CD4-positive, alpha-beta memory T cell (primary cell): ENCODE results near the gene ETV6. TPM values are rescaled to one million over a fixed set of nuclear protein-coding genes. Genes with fewer than 3 reads are reported as not detected.

Experiments used
- CTCF ChIA-PET: fragments of 350-600 bp; sonication (Branson Sonifier 250); formaldehyde crosslinking; loops from one replicate; lab custom pipeline; 2021; ENCODE audit warnings: inconsistent platforms; ENCODE audit not compliant: partially characterized antibody; lab: Charles Lee
- POLR2A ChIA-PET: fragments of 350-600 bp; sonication (Branson Sonifier 250); formaldehyde crosslinking; loops from one replicate; lab custom pipeline; 2021; ENCODE audit not compliant: partially characterized antibody; lab: Charles Lee
- DNase-seq, 5 donors: peaks; one replicate each; pipeline versions ENCODE4 v3.0.0 to v3.0.0-alpha.2; 2020 to 2022; ENCODE audit warnings: mixed read lengths in 1 of 5
- H3K27ac ChIP-seq: one replicate; pipeline ENCODE4 v1.7.0; 2013; ENCODE audit warnings: low read depth, low read length
- H3K27me3 ChIP-seq: 2 replicates; pipeline ENCODE4 v1.7.0; 2013; ENCODE audit warnings: mild to moderate bottlenecking, low read length, moderate library complexity; ENCODE audit not compliant: insufficient read depth
- H3K36me3 ChIP-seq: 2 replicates; pipeline ENCODE4 v1.7.0; 2013; ENCODE audit warnings: mild to moderate bottlenecking, low read length, moderate library complexity; ENCODE audit not compliant: insufficient read depth
- H3K4me1 ChIP-seq: 2 replicates; pipeline ENCODE4 v1.7.0; 2013; ENCODE audit warnings: mild to moderate bottlenecking, low read length, moderate library complexity; ENCODE audit not compliant: insufficient read depth
- H3K4me3 ChIP-seq, 2 donors: one replicate each; pipeline ENCODE4 v1.7.0; 2013; ENCODE audit warnings: low read length in 2 of 2, mild to moderate bottlenecking in 1 of 2
- H3K9me3 ChIP-seq, 2 donors: one replicate each; pipeline ENCODE4 v1.7.0; 2013; ENCODE audit warnings: low read length in 2 of 2, control low read depth in 1 of 2; ENCODE audit not compliant: control insufficient read depth in 1 of 2
- H3K27ac Mint-ChIP-seq, 7 donors: one replicate each; pipeline ENCODE4 v1.8.0; 2020 to 2021; ENCODE audit warnings: mixed read lengths in 7 of 7, mild to moderate bottlenecking in 6 of 7, inconsistent platforms in 3 of 7, moderate library complexity in 3 of 7
- H3K27me3 Mint-ChIP-seq, 2 donors: one replicate each; pipeline ENCODE4 v1.8.0; 2020 to 2021; ENCODE audit warnings: mixed read lengths in 2 of 2
- H3K36me3 Mint-ChIP-seq, 2 donors: one replicate each; pipeline ENCODE4 v1.8.0; 2020 to 2021; ENCODE audit warnings: mixed read lengths in 2 of 2, inconsistent platforms in 1 of 2, mild to moderate bottlenecking in 1 of 2
- H3K4me1 Mint-ChIP-seq, 4 donors: one replicate each; pipeline ENCODE4 v1.8.0; 2020 to 2021; ENCODE audit warnings: mixed read lengths in 4 of 4, mild to moderate bottlenecking in 1 of 4
- H3K4me3 Mint-ChIP-seq, 8 donors: one replicate each; pipeline ENCODE4 v1.8.0; 2020 to 2021; ENCODE audit warnings: mixed read lengths in 8 of 8, mild to moderate bottlenecking in 7 of 8, moderate library complexity in 6 of 8, inconsistent platforms in 3 of 8
- H3K9me3 Mint-ChIP-seq, 8 donors: one replicate each; pipeline ENCODE4 v1.8.0; 2020 to 2021; ENCODE audit warnings: mixed read lengths in 8 of 8, mild to moderate bottlenecking in 5 of 8, inconsistent platforms in 3 of 8, moderate library complexity in 1 of 8
- intact Hi-C: fragments of 100-400 bp; cut with micrococcal nuclease; formaldehyde crosslinking; loops from one replicate; pipeline ENCODE4 v1.15.1; 2023
- polyA plus RNA-seq, 2 donors: library from polyadenylated mRNA; unstranded; fragments of 300-500 nt; fragmentation: Illumina TruSeq; gene quantifications; one replicate each; pipeline ENCODE4 v1.2.3, GENCODE V29; 2021
- total RNA-seq, 2 experiments: library from RNA; stranded (reverse); gene quantifications; one replicate each; pipeline ENCODE4 v1.2.3, GENCODE V29; 2021

The ETV6 gene
- total and polyA plus RNA-seq, 4 experiments from 2014 or later: 3.3 to 43.9 (median 25.7) TPM

GRCh38 chr12:11718105-11718504, 68.6 kb downstream of the ETV6 start:
- Mint-ChIP-seq H3K9me3 (no peaks in the 10 kb centered on the region), H3K27me3 (no peaks in the 10 kb centered on the region), H3K4me1 (peaks cover 43 to 81% (median 60%) of the 10 kb centered on the region in 4 donors), H3K36me3 (peaks cover 29 to 35% of the 10 kb centered on the region in 2 donors), H3K27ac (no peak overlapping the region), H3K4me3 (no peak overlapping the region)
- Histone ChIP-seq H3K27me3 (no peaks in the 10 kb centered on the region), H3K4me1 (peaks cover 25% of the 10 kb centered on the region), H3K9me3 (no peaks in the 10 kb centered on the region), H3K27ac (no peak overlapping the region), H3K4me3 (no peak overlapping the region), H3K36me3 (no peaks in the 10 kb centered on the region)
- CTCF ChIA-PET: interaction anchor here (0.9 kb wide), 1 partner anchor 9 kb away, joined by 3 read pairs; no protein-coding TSS in a partner anchor
- intact Hi-C loops: no loop called here
- POLR2A ChIA-PET: no interaction called here
- DNase-seq: no peak

GRCh38 chr12:11718768-11719253, 69.3 kb downstream of the ETV6 start:
- Mint-ChIP-seq H3K4me3 (no peak overlapping the region), H3K4me1 (peaks cover 44 to 78% (median 61%) of the 10 kb centered on the region in 4 donors), H3K27ac (peak overlapping the region in 4 of 7 donors; percentile 38 to 83 (median 58)), H3K9me3 (no peaks in the 10 kb centered on the region), H3K27me3 (no peaks in the 10 kb centered on the region), H3K36me3 (peaks cover 25 to 35% of the 10 kb centered on the region in 2 donors)
- Histone ChIP-seq H3K27me3 (no peaks in the 10 kb centered on the region), H3K9me3 (no peaks in the 10 kb centered on the region), H3K27ac (no peak overlapping the region), H3K4me3 (no peak overlapping the region), H3K36me3 (no peaks in the 10 kb centered on the region), H3K4me1 (peaks cover 25% of the 10 kb centered on the region)
- DNase-seq: no peak
- intact Hi-C loops: no loop called here
- ChIA-PET CTCF (no interaction called here), POLR2A (interaction anchor here (0.5 to 1.3 kb wide), 2 partner anchors 10 to 283 kb away, joined by 3 to 4 read pairs; no protein-coding TSS in a partner anchor)

DNA sequence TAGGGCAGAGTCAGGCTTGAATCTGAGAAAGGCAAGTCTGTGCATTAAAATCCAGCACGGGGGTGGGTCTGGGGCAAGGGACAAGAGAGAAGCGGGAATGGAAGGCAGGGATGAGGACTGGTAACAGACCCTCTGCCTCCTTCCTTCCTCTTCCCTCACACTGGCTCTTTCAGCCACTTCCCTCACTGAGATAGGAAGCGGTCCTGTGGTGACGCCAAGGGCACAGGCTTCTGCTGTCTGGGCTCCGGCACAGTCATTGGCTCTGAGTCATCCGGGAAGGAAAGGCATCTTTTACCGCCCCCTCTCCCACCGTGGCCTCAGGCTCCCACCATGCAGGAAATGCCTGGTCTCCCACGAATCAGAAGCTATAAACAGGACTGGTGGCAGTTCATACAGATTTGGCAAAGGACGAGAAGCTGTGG, 70.2 kb downstream of the ETV6 start:
- POLR2A ChIA-PET: interaction anchor here (1.1 to 1.3 kb wide), 2 partner anchors 9 to 12 kb away, joined by 4 read pairs; no protein-coding TSS in a partner anchor
- Mint-ChIP-seq H3K4me3 (peak overlapping the region in 4 of 8 donors; percentile 34 to 58 (median 45)), H3K27me3 (no peaks in the 10 kb centered on the region), H3K36me3 (peaks cover 17 to 30% of the 10 kb centered on the region in 2 donors), H3K27ac (peak overlapping the region in 5 of 7 donors; percentile 13 to 79 (median 25)), H3K9me3 (no peaks in the 10 kb centered on the region), H3K4me1 (peaks cover 35 to 79% (median 63%) of the 10 kb centered on the region in 4 donors)
- H3K4me3 ChIP-seq: no peak overlapping the region
- CTCF ChIA-PET: interaction anchor here (0.8 to 1.0 kb wide), 2 partner anchors 11 to 314 kb away, joined by 3 read pairs; no protein-coding TSS in a partner anchor
- intact Hi-C loops: no loop called here
- no peaks in the 10 kb centered on the region for H3K9me3 ChIP-seq
- H3K27ac ChIP-seq: no peak overlapping the region
- no peaks in the 10 kb centered on the region for H3K36me3 ChIP-seq
- no peaks in the 10 kb centered on the region for H3K27me3 ChIP-seq
- H3K4me1 ChIP-seq: peaks cover 25% of the 10 kb centered on the region
- no peak for DNase-seq

- ChIA-PET CTCF (interaction anchor here (1.7 kb wide), 1 partner anchor 10 kb away, joined by 6 read pairs; no protein-coding TSS in a partner anchor), POLR2A (interaction anchor here (1.3 kb wide), 1 partner anchor 19 kb away, joined by 3 read pairs; no protein-coding TSS in a partner anchor)
- no peaks in the 10 kb centered on the region for H3K27me3 ChIP-seq
- intact Hi-C loops: no loop called here
- peaks cover 48% of the 10 kb centered on the region for H3K4me1 ChIP-seq
- Mint-ChIP-seq H3K4me1 (peaks cover 45 to 88% (median 70%) of the 10 kb centered on the region in 4 donors), H3K4me3 (no peak overlapping the region), H3K9me3 (peaks cover 0 to 2% (median 0%) of the 10 kb centered on the region in 8 donors), H3K36me3 (peaks cover 5 to 18% of the 10 kb centered on the region in 2 donors), H3K27ac (peak overlapping the region in 5 of 7 donors; percentile 11 to 68 (median 39)), H3K27me3 (no peaks in the 10 kb centered on the region)
- H3K9me3 ChIP-seq: no peaks in the 10 kb centered on the region
- no peaks in the 10 kb centered on the region for H3K36me3 ChIP-seq
- DNase-seq: no peak
- no peak overlapping the region for H3K27ac ChIP-seq
- H3K4me3 ChIP-seq: no peak overlapping the region
Observed at GRCh38 chr12:11722071-11722470, 72.6 kb downstream of the ETV6 start.

DNA sequence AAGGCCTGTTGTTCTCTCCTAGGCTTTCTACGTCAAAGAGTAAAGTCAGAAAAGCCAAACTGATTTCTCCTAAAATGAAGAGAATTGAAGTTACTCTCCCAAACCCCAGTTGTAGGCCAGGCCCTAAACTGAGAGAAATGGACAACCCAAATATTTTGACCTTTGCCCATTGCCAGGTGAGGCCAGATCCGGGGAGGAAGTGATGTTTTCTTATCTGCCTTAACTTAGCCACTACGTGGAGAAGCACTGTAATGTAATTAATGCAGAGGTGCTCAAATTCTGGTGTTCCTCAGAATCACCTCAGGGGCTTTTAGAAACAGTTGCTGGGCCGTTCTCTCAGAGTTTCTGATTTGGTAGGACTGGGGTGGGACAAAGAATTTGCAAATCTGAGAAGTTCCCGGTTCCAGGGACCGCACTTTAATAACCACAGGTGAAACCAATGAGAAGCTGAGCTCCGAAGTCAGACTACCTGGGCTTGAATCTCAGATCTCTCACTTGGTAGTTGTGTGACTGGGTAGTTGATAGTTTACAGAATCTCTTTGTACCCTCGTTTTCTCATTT, 73.2 kb downstream of the ETV6 start:
- Histone ChIP-seq H3K27ac (no peak overlapping the region), H3K4me3 (no peak overlapping the region), H3K4me1 (peaks cover 53% of the 10 kb centered on the region), H3K36me3 (no peaks in the 10 kb centered on the region), H3K9me3 (no peaks in the 10 kb centered on the region), H3K27me3 (no peaks in the 10 kb centered on the region)
- no peak for DNase-seq
- intact Hi-C loops: no loop called here
- POLR2A ChIA-PET: interaction anchor here (1.3 kb wide), 1 partner anchor 18 kb away, joined by 3 read pairs; no protein-coding TSS in a partner anchor
- H3K4me1 Mint-ChIP-seq: peaks cover 49 to 87% (median 72%) of the 10 kb centered on the region in 4 donors
- peak overlapping the region in 4 of 7 donors; percentile 10 to 29 (median 19) for H3K27ac Mint-ChIP-seq
- H3K4me3 Mint-ChIP-seq: no peak overlapping the region
- CTCF ChIA-PET: no interaction called here
- peaks cover 0 to 2% (median 0%) of the 10 kb centered on the region in 8 donors for H3K9me3 Mint-ChIP-seq
- no peaks in the 10 kb centered on the region for H3K27me3 Mint-ChIP-seq
- H3K36me3 Mint-ChIP-seq: peaks cover 5 to 15% of the 10 kb centered on the region in 2 donors

- Histone ChIP-seq H3K27ac (no peak overlapping the region), H3K27me3 (no peaks in the 10 kb centered on the region), H3K4me3 (no peak overlapping the region), H3K4me1 (peaks cover 61% of the 10 kb centered on the region), H3K9me3 (no peaks in the 10 kb centered on the region), H3K36me3 (no peaks in the 10 kb centered on the region)
- H3K27ac Mint-ChIP-seq: peak overlapping the region in 6 of 7 donors; percentile 8 to 67 (median 54)
- H3K9me3 Mint-ChIP-seq: peaks cover 0 to 2% (median 0%) of the 10 kb centered on the region in 8 donors
- H3K27me3 Mint-ChIP-seq: no peaks in the 10 kb centered on the region
- H3K4me1 Mint-ChIP-seq: peaks cover 45 to 85% (median 70%) of the 10 kb centered on the region in 4 donors
- peak overlapping the region in 1 of 8 donors; percentile 1 for H3K4me3 Mint-ChIP-seq
- H3K36me3 Mint-ChIP-seq: peaks cover 5 to 13% of the 10 kb centered on the region in 2 donors
- ChIA-PET CTCF (interaction anchor here (4.3 kb wide), 1 partner anchor 309 kb away, joined by 23 read pairs; no protein-coding TSS in a partner anchor), POLR2A (no interaction called here)
- intact Hi-C loops: no loop called here
- DNase-seq: no peak
Observed at GRCh38 chr12:11723993-11724392, 74.5 kb downstream of the ETV6 start.

DNA sequence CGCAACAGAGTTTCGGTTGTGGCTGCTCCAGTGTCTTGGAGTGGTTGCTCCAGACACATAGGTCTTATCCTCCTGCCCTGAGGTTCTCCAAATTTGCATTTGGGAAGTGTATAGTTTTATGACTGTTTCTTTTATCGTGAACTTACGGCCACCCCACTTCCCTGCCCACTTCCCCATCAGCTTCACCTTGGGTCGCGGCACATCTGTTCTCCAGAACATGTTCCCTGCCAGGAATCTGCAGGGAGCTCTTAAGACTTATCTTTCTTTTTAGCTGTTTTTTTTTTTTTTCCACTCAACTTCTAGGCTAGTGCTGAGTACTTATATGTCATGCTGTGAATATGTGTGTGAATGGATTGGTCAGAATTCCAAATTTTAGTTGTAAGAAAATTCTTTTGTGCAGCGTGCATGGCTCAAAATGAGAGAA, 75.4 kb downstream of the ETV6 start:
- ChIA-PET CTCF (interaction anchor here (4.3 kb wide), 1 partner anchor 308 kb away, joined by 23 read pairs; no protein-coding TSS in a partner anchor), POLR2A (no interaction called here)
- H3K36me3 Mint-ChIP-seq: peaks cover 5% of the 10 kb centered on the region in 2 donors
- no peak overlapping the region for H3K27ac ChIP-seq
- peak overlapping the region in 1 of 8 donors; percentile 17 for H3K4me3 Mint-ChIP-seq
- peaks cover 43 to 85% (median 69%) of the 10 kb centered on the region in 4 donors for H3K4me1 Mint-ChIP-seq
- no peaks in the 10 kb centered on the region for H3K9me3 ChIP-seq
- H3K36me3 ChIP-seq: no peaks in the 10 kb centered on the region
- H3K9me3 Mint-ChIP-seq: peaks cover 0 to 2% (median 0%) of the 10 kb centered on the region in 8 donors
- peaks cover 61% of the 10 kb centered on the region for H3K4me1 ChIP-seq
- DNase-seq: no peak
- H3K27ac Mint-ChIP-seq: peak overlapping the region in 4 of 7 donors; percentile 6 to 55 (median 40)
- intact Hi-C loops: loop anchor here (5.0 kb wide), 4 partner anchors 37 to 307 kb away; no protein-coding TSS in a partner anchor
- H3K27me3 ChIP-seq: no peaks in the 10 kb centered on the region
- no peaks in the 10 kb centered on the region for H3K27me3 Mint-ChIP-seq
- no peak overlapping the region for H3K4me3 ChIP-seq
